ENCODE measurements around the gene CDH4. TPM values are rescaled to one million over a fixed set of nuclear protein-coding genes. Genes with fewer than 3 reads are reported as not detected.

The CDH4 gene
- total RNA-seq, 1 donor from 2014 or later: not detected

GRCh38 chr20:61985096-61985495 lies 733.0 kb downstream of the CDH4 start:
- intact Hi-C loops (cut with DNase I): no loop called here

GRCh38 chr20:61986762-61987321 lies 734.8 kb downstream of the CDH4 start:
- DNase-seq (ENCODE audit: low spot score): no peak
- intact Hi-C loops (cut with DNase I): no loop called here

More at GRCh38 chr20:61985096-61985495, 733.0 kb downstream of the CDH4 start:
- DNase-seq (ENCODE audit: low spot score): no peak

- intact Hi-C loops (cut with DNase I): no loop called here
- no peak for DNase-seq (ENCODE audit: low spot score)
Measured at GRCh38 chr20:61988665-61989064, 736.6 kb downstream of the CDH4 start.

GRCh38 chr20:61989741-61990140 lies 737.7 kb downstream of the CDH4 start:
- intact Hi-C loops (cut with DNase I): no loop called here
- DNase-seq (ENCODE audit: low spot score): no peak

Small RNAs within 50 kb of the gene (microRNA-seq; reads per million reads assigned to microRNA genes)
- not detected for gene MIR1257
